OCI-LY3 (cell line): ENCODE data around the gene HADHB.

Source experiments
- H2AFZ ChIP-seq: fragments of 200-600, 300-600 bp; shearing (Covaris generic); 2 replicates; pipeline ENCODE4 v1.6.0; 2014; ENCODE audit warnings: antibody characterized with exemption, low read depth, low read length
- H3K27ac ChIP-seq: fragments of 200-600, 300-600 bp; sonication (generic); 2 replicates; pipeline ENCODE4 v1.5.1; 2014; ENCODE audit warnings: mild to moderate bottlenecking, low read length, moderate library complexity, mixed read lengths
- H3K27me3 ChIP-seq: fragments of 200-600, 300-600 bp; sonication (generic); 2 replicates; pipeline ENCODE4 v1.6.1; 2014; ENCODE audit warnings: low read depth, low read length, mixed read lengths
- H3K36me3 ChIP-seq: fragments of 200-600, 300-600 bp; sonication (generic); replicated peaks from 2 replicates; pipeline ENCODE3; 2014; ENCODE audit warnings: low read depth, low read length, mixed read lengths
- H3K4me1 ChIP-seq: fragments of 300-600, 200-600 bp; sonication (generic); 2 replicates; pipeline ENCODE4 v1.6.1; 2014; ENCODE audit warnings: low read length, mixed read lengths
- H3K4me2 ChIP-seq: fragments of 200-600, 300-600 bp; sonication (generic); 2 replicates; pipeline ENCODE4 v1.6.1; 2014; ENCODE audit warnings: low read length, mixed read lengths
- H3K4me3 ChIP-seq: fragments of 300-600, 200-600 bp; sonication (generic); 2 replicates; pipeline ENCODE4 v1.5.1; 2014; ENCODE audit warnings: antibody characterized with exemption, mild to moderate bottlenecking, low read length, moderate library complexity
- H3K79me2 ChIP-seq: fragments of 300-600, 200-600 bp; shearing (Covaris generic); 2 replicates; pipeline ENCODE4 v1.6.1; 2014; ENCODE audit warnings: mild to moderate bottlenecking, low read length, mixed read lengths
- H3K9ac ChIP-seq: fragments of 300-600, 200-600 bp; shearing (Covaris generic); 2 replicates; pipeline ENCODE4 v1.6.0; 2014; ENCODE audit warnings: mild to moderate bottlenecking, low read length, moderate library complexity
- H3K9me3 ChIP-seq: fragments of 200-600, 300-600 bp; shearing (Covaris generic); 2 replicates; pipeline ENCODE4 v1.6.1; 2014; ENCODE audit warnings: low read length, mixed read lengths; ENCODE audit not compliant: insufficient read depth
- H4K20me1 ChIP-seq: fragments of 200-600, 300-600 bp; sonication (generic); 2 replicates; pipeline ENCODE4 v1.6.1; 2016; ENCODE audit warnings: low read length, mixed read lengths; ENCODE audit not compliant: insufficient read depth
- CTCF ChIP-seq: fragments of 200-600, 300-600 bp; sonication (generic); IDR thresholded peaks from 2 replicates; pipeline ENCODE4 v1.5.1; 2014; ENCODE audit warnings: antibody characterized with exemption, low read length, low read depth
- EZH2phosphoT487 ChIP-seq: fragments of 200-600 bp; shearing (Covaris generic); IDR thresholded peaks from 2 replicates; pipeline ENCODE4 v1.6.1; 2018; ENCODE audit warnings: antibody characterized with exemption, mixed run types, low read depth

HADHB gene

GRCh38 chr2:26281226-26281625 lies 36.5 kb downstream of the HADHB start:
- no peak overlapping the region for H3K27ac ChIP-seq
- H3K9me3 ChIP-seq: no peaks in the 10 kb centered on the region
- TF ChIP-seq EZH2phosphoT487 (no peak), CTCF (no peak)
- H3K4me2 ChIP-seq: no peak overlapping the region
- H3K4me1 ChIP-seq: 0 out of 2 replicates have a peak, but pooled peaks cover 3% of the 10 kb centered on the region
- no peaks in the 10 kb centered on the region for H3K27me3 ChIP-seq
- no peak overlapping the region for H2AFZ ChIP-seq
- no peak overlapping the region for H3K4me3 ChIP-seq
- H3K9ac ChIP-seq: no peak overlapping the region
- H3K36me3 ChIP-seq: peaks cover 27% of the 10 kb centered on the region
- no peaks in the 10 kb centered on the region for H4K20me1 ChIP-seq
- no peaks in the 10 kb centered on the region for H3K79me2 ChIP-seq

GRCh38 chr2:26283606-26284005 lies 38.9 kb downstream of the HADHB start:
- TF ChIP-seq EZH2phosphoT487 (no peak), CTCF (no peak)
- Histone ChIP-seq H3K4me2 (no peak overlapping the region), H3K4me3 (no peak overlapping the region), H3K27ac (no peak overlapping the region), H3K79me2 (no peaks in the 10 kb centered on the region), H3K9me3 (no peaks in the 10 kb centered on the region), H3K27me3 (no peaks in the 10 kb centered on the region), H2AFZ (no peak overlapping the region), H3K36me3 (peaks cover 31% of the 10 kb centered on the region), H3K9ac (no peak overlapping the region), H3K4me1 (0 out of 2 replicates have a peak, but pooled peaks cover 3% of the 10 kb centered on the region), H4K20me1 (no peaks in the 10 kb centered on the region)

- TF ChIP-seq EZH2phosphoT487: no peak
- no peak for TF ChIP-seq CTCF
- Histone ChIP-seq H3K9me3 (no peaks in the 10 kb centered on the region), H3K4me1 (0 out of 2 replicates have a peak, but pooled peaks cover 3% of the 10 kb centered on the region), H3K4me3 (no peak overlapping the region), H3K79me2 (no peaks in the 10 kb centered on the region), H3K27ac (no peak overlapping the region), H3K9ac (no peak overlapping the region), H2AFZ (no peak overlapping the region), H3K27me3 (no peaks in the 10 kb centered on the region), H3K36me3 (peaks cover 29% of the 10 kb centered on the region), H4K20me1 (no peaks in the 10 kb centered on the region), H3K4me2 (no peak overlapping the region)
Observed at GRCh38 chr2:26284132-26284531, 39.4 kb downstream of the HADHB start.

GRCh38 chr2:26285931-26286330 lies 41.2 kb downstream of the HADHB start:
- H3K79me2 ChIP-seq: no peaks in the 10 kb centered on the region
- no peak overlapping the region for H3K9ac ChIP-seq
- H3K4me3 ChIP-seq: no peak overlapping the region
- H3K4me1 ChIP-seq: 0 out of 2 replicates have a peak, but pooled peaks cover 3% of the 10 kb centered on the region
- H3K27ac ChIP-seq: no peak overlapping the region
- no peaks in the 10 kb centered on the region for H3K9me3 ChIP-seq
- no peak overlapping the region for H3K4me2 ChIP-seq
- H3K36me3 ChIP-seq: peaks cover 25% of the 10 kb centered on the region
- no peaks in the 10 kb centered on the region for H4K20me1 ChIP-seq
- H3K27me3 ChIP-seq: no peaks in the 10 kb centered on the region
- no peak overlapping the region for H2AFZ ChIP-seq
- TF ChIP-seq CTCF: no peak
- no peak for TF ChIP-seq EZH2phosphoT487
